Stimulated activated naive CD4-positive, alpha-beta T cell (primary cell): ENCODE results near the gene IZUMO1.
A peak's percentile ranks its signal among the peaks of the same experiment; 100 is the strongest.
"Not testable (repeated sequence)": the region's sequence is repeated elsewhere in the genome, so short reads cannot be mapped to it uniquely, and the experiment has no call there.

Experiments
- DNase-seq, 6 experiments: peaks; one replicate each; lab custom pipeline; 2025; lab: John Stamatoyannopoulos, UW

Gene IZUMO1

DNA sequence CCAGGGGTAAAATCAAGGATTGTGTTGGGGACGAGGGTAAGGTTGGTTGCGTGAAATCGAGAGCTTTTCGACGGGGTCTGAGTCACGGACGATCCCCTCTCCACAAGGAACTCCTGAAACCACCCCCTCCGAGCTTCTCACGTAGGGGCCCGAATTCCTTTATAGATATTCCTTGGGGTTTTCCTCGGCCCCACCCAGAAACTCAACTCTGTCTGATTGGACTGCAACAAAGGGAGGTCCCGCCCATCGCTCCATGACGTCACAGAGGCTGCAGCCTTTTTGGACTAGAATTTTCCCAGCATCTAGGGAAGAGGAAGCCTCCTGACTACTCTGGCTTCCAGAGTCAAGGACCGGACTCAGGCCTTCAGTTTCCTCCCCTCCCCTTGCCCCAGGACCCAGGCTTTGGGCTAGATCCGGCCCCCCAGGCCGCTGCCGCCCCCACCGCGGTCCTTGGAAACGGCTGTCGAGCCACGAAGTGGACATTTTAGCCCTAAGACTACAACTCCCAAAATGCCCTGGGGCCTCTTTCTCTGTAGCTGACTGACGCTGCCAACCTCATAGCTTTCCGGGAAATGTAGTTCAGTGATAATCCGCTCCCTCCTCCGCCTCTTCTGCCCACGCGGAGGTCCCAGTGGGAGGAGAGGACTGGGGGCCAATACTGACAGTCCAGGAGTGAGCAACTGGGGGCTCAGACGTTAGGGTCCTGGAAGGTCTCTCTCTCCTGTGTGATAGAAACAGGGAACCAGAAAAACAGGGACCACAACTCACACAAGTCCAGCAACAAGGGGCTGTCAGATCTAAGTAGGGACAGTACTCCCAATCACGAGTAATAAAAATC is at the start of gene IZUMO1:
TSS of gene IZUMO1 (minus strand) at position 172 of the 838 bp plus-strand sequence. CDS start 1,050 bp downstream, outside the sequence.
- DNase-seq: peak in 4 of 6 experiments; percentile 14 to 47 (median 29)

DNA sequence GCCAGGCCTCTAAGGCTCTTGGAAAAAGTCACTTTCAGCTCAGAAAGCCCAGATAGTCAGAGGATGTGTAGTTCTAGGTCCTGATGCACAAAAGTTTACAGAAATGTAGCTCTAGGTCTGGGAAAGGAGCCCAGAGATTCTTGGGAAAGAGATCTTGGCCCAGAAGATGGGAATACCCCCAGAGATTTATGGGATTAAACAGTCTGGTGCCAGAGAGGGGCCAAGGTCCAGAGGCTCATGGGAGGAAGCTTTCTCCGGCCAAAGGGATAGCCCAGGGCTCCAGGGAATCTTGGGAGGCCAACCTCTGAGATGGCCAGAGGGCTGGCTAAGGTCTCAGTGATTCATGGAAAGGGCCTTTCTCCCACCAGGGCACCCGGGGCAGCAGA is 49.0 kb upstream of the IZUMO1 start:
- DNase-seq: no peak

DNA sequence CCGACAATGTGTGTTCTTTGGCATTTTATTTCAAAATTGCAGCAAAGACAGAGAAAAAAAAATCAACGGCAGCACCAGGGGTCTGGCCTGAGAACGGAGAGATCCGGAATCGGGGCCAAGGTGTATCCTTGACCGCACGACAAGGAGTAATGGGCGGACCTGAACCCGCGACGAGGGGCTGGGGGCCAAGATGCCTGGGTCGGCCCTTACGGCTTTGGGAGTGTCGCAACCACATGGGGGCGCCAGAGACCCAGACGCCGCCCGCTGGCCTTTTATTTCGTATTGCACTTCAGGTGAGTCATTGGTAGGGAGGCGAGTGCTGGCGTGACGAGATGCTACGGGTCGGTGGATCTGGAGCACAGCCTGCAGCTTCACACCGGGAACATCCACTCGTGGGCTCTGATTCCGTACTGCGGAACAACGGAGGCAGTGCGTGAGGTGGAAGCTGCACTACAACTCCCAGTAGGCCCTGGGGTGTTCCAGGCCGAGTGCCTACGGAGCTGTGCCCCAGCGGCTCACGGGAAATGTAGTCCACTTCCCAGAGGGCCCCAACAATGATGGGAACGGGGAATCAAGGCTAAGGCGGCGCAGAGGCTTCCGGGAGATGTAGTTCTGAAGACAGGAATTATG is 48.5 kb upstream of the IZUMO1 start:
- peak; percentile 72 to 94 (median 86) for DNase-seq

DNA sequence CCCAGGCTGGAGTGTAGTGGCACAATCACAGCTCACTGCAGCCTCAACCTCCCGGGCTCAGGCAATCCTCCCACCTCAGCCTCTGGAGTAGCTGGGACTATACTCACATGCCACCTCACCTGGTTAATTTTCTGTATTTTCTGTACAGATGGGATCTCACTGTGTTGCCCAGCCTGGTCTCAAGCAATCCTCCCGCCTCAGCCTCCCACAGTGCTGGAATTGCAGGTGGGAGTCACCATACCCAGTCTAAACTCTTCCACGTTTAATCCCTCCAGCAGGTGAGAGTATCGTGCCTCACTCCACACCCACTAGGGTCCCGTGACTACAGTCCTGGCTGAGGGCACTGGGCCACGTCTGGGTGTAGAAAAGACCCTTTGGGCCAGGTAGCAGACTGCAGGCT is 47.6 kb upstream of the IZUMO1 start:
- no peak for DNase-seq

DNA sequence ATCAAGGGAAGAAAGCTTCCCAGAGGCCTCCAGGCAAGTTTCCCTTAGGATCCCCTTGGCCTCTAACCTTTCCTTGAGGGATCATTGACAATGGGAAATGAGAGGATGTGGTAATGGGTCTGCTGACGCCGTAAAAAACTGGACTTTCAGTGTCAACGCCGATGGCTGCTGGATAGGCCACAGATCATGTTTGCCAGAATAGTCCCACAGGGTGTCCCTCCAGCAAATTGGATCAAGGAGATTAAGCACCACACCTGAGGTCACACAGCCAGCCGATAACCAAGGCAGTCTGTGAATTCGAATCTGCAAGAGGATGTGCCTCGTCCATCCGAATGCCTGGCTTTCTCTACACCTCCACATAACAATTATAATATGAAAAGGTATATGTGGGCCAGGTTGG is 46.6 kb upstream of the IZUMO1 start:
- no peak for DNase-seq

DNA sequence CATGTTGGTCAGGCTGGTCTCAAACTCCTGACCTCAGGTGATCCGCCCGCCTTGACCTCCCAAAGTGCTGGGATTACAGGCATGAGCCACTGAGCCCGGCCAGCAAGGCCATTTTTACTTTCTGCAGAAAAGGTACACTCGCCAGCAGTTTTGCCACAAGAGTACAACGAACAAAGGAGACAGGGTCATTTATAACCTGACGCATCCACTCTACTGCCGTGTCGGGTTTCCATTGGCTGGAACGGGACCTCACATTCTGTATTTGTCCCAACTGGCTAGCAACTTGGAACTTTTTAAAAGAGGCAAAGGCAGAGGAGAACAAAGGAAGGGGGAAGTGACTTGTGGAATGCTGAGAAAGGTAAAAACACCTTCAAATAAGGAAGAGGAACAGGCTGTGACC is 40.6 kb upstream of the IZUMO1 start:
- not testable (repeated sequence) for DNase-seq

DNA sequence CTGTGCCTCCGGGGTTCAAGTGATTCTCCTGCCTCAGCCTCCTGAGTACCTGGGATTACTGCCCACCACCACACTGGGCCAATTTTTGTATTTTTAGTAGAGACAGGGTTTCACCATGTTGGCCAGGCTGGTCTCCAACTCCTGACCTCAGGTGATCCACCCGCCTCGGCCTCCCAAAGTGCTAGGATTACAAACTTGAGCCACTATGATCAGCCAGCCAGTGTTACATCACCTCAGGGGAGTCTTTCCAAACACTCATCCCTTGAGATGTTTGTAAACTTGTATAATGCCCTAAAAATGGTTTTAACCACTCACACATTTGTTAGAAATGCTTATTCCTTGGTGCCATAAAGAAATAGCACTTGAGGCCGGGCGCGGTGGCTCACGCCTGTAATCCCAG is 39.7 kb upstream of the IZUMO1 start:
- not testable (repeated sequence) for DNase-seq

DNA sequence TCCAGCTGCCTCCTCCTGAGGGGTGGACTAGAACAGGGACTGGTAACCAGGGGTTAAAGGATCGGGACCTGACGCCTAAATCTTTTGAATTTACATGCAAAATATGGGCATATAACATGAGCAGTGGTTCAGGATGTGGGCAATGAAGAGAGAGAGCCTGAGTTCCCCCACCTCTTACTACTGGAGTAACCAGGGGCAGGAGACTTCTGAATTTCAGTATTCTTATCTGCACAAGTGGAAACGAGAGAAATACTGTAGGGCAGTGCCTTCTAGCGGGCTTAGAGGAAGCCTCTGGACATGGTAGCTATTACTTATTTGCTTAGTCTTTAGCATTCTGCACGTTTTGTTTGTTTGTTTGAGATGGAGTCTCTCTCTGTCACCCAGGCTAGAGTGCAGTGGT is 37.8 kb upstream of the IZUMO1 start:
- no peak for DNase-seq

DNA sequence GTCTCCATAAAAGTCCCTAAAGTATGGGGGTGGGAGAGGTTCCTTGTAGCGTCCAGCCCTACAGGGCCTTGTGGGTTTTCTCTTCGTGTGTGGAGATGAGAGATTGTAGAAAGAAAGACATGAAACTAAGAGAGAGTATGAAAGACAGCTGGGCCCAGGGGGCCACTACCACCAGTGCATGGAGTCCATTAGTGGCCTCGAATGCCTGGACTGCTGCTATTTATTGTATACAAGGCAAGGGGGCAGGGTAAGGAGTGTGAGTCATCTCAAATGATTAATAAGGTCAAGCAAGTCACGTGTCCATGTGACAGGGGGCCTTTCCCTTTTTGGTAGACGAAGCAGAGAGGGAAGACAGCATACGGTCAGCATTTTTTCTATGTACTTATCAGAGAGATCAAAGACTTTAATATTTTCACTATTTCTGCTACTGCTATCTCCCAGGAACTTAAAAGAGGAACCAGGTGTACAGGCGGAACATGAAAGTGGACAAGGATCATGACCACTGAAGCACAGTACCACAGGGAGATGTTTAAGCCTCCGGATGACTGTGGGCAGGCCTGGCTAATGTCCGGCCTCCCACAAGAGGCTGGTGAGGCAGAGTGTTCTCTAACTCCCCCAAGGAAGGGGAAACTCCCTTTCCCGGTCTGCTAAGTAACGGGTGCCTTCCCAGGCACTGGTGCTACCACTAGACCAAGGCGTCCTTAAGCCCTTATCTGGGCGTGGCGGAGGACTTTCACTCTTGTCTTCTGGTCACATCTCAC is 34.1 kb upstream of the IZUMO1 start:
- DNase-seq: no peak

DNA sequence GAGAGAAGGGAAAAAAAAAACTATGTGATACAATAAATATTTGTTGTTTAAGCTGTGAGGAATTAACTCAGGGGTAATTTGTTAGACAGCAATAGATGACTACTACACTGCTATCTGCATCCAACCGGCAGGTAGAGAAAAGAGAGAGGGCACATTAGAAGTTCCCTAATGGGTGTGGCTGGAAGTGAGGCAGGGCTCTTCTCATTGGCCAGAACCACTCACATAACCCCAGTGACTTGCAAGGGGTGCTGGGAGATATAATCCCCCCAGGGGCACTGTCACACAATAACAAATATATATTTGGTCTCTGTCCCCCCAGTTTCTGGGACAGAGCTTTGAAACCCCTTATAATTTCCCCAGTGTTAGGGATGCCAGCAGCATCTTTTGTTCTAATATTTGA is 32.9 kb upstream of the IZUMO1 start:
- no peak for DNase-seq

DNA sequence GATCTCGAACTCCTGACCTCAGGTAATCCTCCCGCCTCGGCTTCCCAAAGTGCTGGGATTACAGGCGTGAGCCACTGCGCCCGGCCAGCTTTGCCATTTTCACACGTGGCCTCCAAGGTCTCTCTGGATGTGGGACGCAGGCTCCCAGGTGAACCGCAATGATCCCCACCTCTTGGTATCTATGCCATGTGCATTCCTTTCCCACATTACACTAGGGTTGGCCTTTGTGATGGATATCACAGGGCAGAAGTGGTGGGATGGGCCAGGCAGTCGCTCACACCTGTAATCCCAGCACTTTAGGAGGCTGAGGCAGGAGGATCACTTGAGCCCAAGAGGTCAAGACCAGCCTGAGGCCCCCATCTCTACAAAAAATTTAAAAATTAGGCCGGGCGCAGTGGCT is 31.0 kb upstream of the IZUMO1 start:
- no peak for DNase-seq

DNA sequence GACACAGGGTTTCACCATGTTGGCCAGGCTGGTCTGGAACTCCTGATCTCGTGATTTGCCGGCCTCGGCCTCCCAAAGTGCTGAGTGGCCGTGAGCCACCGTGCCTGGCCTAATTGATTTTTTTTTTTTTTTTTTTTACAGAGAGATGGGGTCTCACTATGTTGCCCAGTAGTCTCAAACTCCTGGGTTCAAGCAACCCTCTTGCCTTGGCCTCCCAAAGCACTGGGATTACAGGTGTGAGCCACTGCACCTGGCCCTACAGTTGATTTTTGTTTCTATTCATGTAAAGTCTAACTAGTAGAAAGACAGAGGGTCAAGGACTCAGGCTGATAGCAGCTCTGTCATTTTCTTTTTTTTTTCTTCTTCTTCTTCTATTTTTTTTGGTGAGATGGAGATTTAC is 30.4 kb upstream of the IZUMO1 start:
- no peak for DNase-seq

DNA sequence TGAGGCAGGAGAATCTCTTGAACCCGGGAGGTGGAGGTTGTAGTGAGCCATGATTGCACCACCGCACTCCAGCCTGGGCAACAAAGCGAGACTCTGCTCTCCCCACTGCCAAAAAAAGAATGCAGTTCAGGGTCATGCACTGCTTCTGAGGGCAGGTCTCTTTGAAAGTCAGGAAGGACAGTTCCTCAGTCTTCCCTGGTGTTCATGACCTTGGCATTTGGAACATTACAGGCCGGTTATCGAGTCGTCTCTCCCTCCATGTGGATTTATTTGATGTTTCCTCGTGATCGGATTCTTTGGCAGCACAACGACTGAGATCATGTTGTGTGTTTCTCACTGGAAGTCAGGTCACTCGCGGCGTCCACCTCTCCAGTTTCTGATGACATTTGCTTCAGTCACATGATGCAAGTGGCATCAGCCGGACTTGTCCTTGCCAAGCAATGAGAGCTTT is 25.8 kb upstream of the IZUMO1 start:
- DNase-seq: no peak

DNA sequence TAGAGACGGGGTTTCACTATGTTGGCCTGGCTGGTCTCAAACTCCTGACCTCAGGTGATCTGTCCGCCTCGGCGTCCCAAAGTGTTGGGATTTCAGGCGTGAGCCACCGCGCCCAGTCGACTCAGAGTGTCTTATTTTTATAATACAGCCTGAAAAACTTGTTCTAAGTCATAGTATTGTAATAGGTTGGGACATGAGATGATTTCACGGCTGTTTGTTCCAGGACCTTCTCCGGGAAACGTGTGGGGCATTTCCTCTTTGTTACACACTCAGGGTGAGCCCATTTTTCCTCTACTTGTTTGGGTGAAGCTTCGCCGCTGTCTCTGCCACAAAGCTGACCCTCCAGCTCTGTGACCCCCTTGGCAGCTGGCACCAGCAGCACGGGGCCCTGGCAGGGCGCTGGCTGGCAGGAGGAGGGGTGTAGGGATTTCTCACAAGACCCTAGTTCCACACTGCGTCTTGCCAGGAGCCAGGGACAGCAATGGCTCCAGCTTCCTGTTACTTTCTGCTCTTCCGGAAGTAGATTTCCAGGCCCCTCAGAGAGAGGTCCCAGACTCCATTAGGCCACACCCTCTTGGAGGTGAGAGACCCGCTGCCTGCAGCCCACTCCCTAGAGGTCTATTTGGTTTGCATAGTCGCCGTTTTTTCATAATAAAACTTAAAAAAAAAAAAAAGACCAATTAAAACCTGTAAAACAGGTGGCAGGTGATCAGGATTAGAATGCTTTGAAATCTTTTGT is 24.2 kb upstream of the IZUMO1 start:
- DNase-seq: no peak

DNA sequence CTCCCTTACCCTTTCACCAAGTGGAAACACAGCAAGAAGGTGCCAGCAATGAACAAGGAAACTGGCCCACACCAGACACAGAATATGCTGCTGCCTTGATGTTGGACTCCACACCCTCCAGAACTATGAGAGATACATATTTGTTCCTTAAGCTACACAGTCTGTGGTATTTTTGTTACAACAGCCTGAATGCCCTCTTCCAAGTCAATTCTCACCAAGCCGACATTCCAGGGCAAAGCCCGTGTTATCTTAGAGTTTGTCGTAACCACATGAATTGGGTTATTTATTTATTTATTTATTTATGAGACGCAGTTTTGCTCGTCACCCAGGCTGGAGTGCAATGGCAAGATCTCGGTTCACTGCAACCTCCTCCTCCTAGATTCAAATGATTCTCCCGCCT is 23.6 kb upstream of the IZUMO1 start:
- no peak for DNase-seq

DNA sequence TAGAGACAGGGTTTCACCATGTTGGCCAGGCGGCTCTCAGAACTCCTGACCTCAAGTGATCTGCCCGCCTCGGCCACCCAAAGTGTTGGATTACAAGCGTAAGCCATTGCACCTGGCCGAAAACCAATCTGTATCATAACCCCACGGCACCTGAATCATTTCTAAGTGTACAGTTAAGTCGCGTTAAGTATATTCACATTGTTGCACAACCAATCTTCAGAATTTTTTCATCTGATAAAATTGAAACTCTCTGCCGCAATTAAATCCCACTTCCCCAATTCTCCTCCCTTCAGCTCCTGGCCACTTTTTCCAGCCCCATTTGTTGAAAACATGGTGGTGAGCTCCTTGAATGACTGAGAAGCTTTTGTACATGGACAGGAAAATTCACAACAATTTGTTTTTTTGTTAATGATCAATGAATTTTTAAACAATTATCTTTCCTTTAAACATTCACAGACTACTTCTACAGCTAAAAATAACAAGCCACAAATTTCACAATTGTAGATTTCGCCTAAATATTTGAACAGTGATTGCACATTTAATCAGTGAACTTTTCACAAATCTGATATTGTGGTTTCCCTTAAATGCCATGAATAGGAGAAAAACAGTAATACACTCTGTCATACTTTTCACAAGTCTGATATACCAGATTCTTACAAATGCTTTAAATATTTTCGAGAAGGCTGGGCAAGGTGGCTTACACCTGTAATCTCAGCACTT is 22.4 kb upstream of the IZUMO1 start:
- DNase-seq: no peak

DNA sequence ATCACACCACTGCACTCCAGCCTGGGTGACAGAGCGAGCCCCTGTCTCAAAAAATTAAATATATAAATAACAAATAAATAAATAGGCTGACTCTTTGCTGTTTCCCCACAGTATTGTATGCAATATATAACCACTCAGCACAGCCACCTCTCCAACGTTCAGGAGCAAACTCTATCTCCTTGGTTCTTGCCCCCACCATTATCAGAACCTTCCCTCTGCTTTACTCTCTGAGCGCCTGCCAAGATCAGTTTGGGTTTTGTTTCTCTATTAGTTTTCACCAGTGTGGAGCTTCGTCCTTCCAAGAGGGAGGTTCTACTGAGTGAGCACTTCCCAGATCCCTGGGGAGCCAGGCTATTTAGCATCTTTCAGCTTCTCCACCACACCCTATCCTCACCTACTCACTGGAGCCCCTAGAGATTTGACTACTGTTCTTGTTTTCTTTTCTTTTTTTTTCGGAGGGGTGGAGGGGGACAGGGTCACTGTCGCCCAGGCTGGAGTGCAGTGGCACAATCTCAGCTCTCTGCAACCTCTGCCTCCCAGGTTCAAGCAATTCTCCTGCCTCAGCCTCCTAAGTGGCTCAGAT is 21.6 kb upstream of the IZUMO1 start:
- not testable (repeated sequence) for DNase-seq

DNA sequence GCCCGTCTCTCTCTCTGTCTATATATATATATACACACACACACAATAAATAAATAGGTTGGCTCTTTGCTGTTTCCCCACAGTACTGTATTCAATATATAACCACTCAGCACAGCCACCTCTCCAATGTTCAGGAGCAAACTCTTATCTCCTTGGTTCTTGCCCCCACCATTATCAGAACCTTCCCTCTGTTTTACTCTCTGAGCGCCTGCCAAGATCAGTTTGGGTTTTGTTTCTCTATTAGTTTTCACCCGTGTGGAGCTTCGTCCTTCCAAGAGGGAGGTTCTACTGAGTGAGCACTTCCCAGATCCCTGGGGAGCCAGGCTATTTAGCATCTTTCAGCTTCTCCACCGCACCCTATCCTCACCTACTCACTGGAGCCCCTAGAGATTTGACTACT is 19.1 kb upstream of the IZUMO1 start:
- not testable (repeated sequence) for DNase-seq

DNA sequence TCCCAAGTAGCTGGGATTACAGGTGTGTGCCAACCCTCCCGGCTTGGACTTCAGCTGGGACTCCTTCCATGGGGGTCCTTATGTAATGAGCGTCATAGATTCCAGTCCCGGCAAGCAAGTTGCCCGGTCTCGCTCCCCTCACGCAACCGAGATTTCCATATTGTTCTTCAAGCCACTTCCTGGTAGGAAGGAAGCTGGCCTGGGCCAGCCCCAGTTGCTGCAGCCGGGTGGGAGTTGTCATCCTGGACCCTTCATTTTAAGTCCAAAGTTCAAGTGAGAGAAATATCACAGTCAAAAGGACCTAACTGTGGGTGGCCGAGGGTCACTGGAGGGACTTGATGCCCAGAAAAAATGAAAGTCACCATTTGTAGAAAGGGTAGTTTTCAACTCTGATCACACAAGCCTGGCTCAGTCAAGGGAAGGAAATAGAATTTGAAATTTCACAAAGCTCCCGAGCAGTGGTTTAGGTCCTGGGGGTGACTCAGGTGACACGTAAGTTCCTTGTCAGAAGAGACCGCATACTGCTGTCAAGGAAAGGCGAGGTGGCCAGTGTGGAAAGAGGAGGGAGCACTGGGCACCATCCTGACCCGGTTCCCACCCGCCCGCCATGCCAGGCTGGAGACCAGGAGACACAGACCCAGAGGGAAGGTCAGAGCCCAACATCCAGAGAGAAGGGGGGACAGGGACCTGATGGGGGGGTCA is 13.9 kb upstream of the IZUMO1 start:
- no peak for DNase-seq

DNA sequence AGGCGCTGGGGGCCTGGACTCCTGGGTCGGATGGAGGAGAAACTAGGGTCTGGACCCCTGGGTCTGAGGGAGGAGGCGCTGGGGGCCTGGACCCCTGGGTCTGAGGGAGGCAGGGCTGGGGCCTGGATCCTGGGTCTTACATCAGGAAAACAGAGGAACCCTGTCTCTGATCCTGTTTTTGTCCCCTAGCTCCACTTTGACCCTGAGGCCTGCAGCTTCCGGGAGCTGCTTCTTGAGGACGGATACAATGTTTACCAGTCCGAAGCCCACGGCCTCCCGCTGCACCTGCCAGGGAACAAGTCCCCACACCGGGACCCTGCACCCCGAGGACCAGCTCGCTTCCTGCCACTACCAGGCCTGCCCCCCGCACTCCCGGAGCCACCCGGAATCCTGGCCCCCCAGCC is 11.0 kb upstream of the IZUMO1 start:
- no peak for DNase-seq
